Right atrium auricular region (tissue), 2 donors: Measurements from ENCODE around the gene LRMDA. TPM values are rescaled to one million over a fixed set of nuclear protein-coding genes. Genes with fewer than 3 reads are reported as not detected.

Source experiments
- DNase-seq: peaks from one replicate; pipeline ENCODE4 v3.0.0-alpha.2; 2019; ENCODE audit warnings: low spot score
- H3K27ac ChIP-seq, 2 donors: fragments of 200-600 bp; sonication (generic); 1 replicate in 1 of 2; 2 replicates in 1 of 2; pipeline ENCODE4 v1.5.1; 2016 to 2019
- H3K27me3 ChIP-seq, 2 donors: fragments of 200-600 bp; sonication (generic); one replicate each; pipeline versions ENCODE4 v1.5.1 to v1.6.0; 2017 to 2019
- H3K36me3 ChIP-seq: fragments of 200-600 bp; sonication (generic); one replicate; pipeline ENCODE4 v1.5.1; 2016
- H3K4me1 ChIP-seq, 2 donors: fragments of 200-600 bp; sonication (generic); one replicate each; pipeline versions ENCODE4 v1.5.1 to v1.6.0; 2017 to 2019
- H3K4me3 ChIP-seq, 2 donors: fragments of 200-600 bp; sonication (generic); 1 replicate in 1 of 2; 2 replicates in 1 of 2; pipeline ENCODE4 v1.5.1; 2017 to 2019; ENCODE audit warnings: mild to moderate bottlenecking in 1 of 2, moderate library complexity in 1 of 2
- H3K9me3 ChIP-seq, 2 donors: fragments of 200-600 bp; sonication (generic); one replicate each; pipeline ENCODE4 v1.5.1; 2019
- CTCF ChIP-seq, 2 donors: fragments of 200-600 bp; sonication (generic); IDR thresholded peaks; one replicate each; pipeline ENCODE4 v1.5.1; 2019; ENCODE audit warnings: antibody characterized with exemption in 2 of 2
- total RNA-seq, 2 donors: library from RNA; depleted of rRNA; stranded (reverse); fragments of >200 nt; gene quantifications; one replicate each; pipeline ENCODE4 v1.1.0, GENCODE V29; 2016

The LRMDA gene
- total RNA-seq, 2 donors from 2014 or later, result 6.1 to 19.1 TPM

- no peak for TF ChIP-seq CTCF (IDR thresholded peaks at IDR 0.05)
- Histone ChIP-seq H3K4me3 (peak overlapping the region in 1 of 2 donors; percentile 76), H3K27ac (peak overlapping the region; percentile 88 to 95), H3K4me1 (peaks cover 0 to 37% of the 10 kb centered on the region in 2 donors), H3K27me3 (no peaks in the 10 kb centered on the region), H3K9me3 (no peaks in the 10 kb centered on the region), H3K36me3 (no peaks in the 10 kb centered on the region)
- DNase-seq, result no peak
These were observed 24.2 kb upstream of the LRMDA start for GRCh38 chr10:75407224-75407712.

- TF ChIP-seq CTCF (IDR thresholded peaks at IDR 0.05), result peak in 1 of 2 donors; percentile 33
These were observed 23.5 kb upstream of the LRMDA start for GRCh38 chr10:75407713-75408508.

GRCh38 chr10:75408509-75408875 lies 22.9 kb upstream of the LRMDA start:
- Histone ChIP-seq H3K9me3 (no peaks in the 10 kb centered on the region), H3K4me1 (peaks cover 0 to 36% of the 10 kb centered on the region in 2 donors)
- DNase-seq, result no peak

More at GRCh38 chr10:75407713-75408508, 23.5 kb upstream of the LRMDA start:
- Histone ChIP-seq H3K27ac (peak overlapping the region; percentile 88 to 95), H3K4me3 (peak overlapping the region; percentile 76 to 92), H3K4me1 (peaks cover 0 to 37% of the 10 kb centered on the region in 2 donors), H3K36me3 (no peaks in the 10 kb centered on the region), H3K9me3 (no peaks in the 10 kb centered on the region), H3K27me3 (no peaks in the 10 kb centered on the region)
- peak; percentile 74 for DNase-seq

GRCh38 chr10:75408911-75409885 lies 22.2 kb upstream of the LRMDA start:
- no peak for TF ChIP-seq CTCF (IDR thresholded peaks at IDR 0.05)
- no peaks in the 10 kb centered on the region for H3K27me3 ChIP-seq

More at GRCh38 chr10:75408509-75408875, 22.9 kb upstream of the LRMDA start:
- TF ChIP-seq CTCF (IDR thresholded peaks at IDR 0.05), result no peak
- no peaks in the 10 kb centered on the region for H3K27me3 ChIP-seq
- no peaks in the 10 kb centered on the region for H3K36me3 ChIP-seq
- peak overlapping the region; percentile 76 to 92 for H3K4me3 ChIP-seq
- H3K27ac ChIP-seq, result peak overlapping the region; percentile 88 to 95

GRCh38 chr10:75410132-75411005 lies 21.1 kb upstream of the LRMDA start:
- peaks cover 0 to 20% of the 10 kb centered on the region in 2 donors for H3K4me1 ChIP-seq
- no peaks in the 10 kb centered on the region for H3K9me3 ChIP-seq
- no peak for DNase-seq
- H3K27me3 ChIP-seq, result no peaks in the 10 kb centered on the region
- no peaks in the 10 kb centered on the region for H3K36me3 ChIP-seq
- H3K4me3 ChIP-seq, result peak overlapping the region in 1 of 2 donors; percentile 76
- H3K27ac ChIP-seq, result peak overlapping the region in 1 of 2 donors; percentile 88
- no peak for TF ChIP-seq CTCF (IDR thresholded peaks at IDR 0.05)

More at GRCh38 chr10:75408911-75409885, 22.2 kb upstream of the LRMDA start:
- H3K9me3 ChIP-seq, result no peaks in the 10 kb centered on the region
- peak overlapping the region; percentile 76 to 92 for H3K4me3 ChIP-seq
- peaks cover 0 to 29% of the 10 kb centered on the region in 2 donors for H3K4me1 ChIP-seq
- peak overlapping the region; percentile 88 to 95 for H3K27ac ChIP-seq
- H3K36me3 ChIP-seq, result no peaks in the 10 kb centered on the region
- no peak for DNase-seq
